Fibroblast of lung (primary cell): Measurements from ENCODE around the gene CDCA8.

ENCODE experiments used
- CTCF ChIP-seq, 2 donors: IDR thresholded peaks in 1 of 2; conservative IDR thresholded peaks in 1 of 2; 1 replicate in 1 of 2; 2 replicates in 1 of 2; pipeline ENCODE4 v1.5.1; 2011 to 2012; ENCODE audit warnings: low read length in 2 of 2, control low read depth in 1 of 2, inconsistent platforms in 1 of 2, low read depth in 1 of 2, mild to moderate bottlenecking in 1 of 2
- EZH2 ChIP-seq: IDR thresholded peaks from 2 replicates; pipeline ENCODE4 v1.5.1; 2012; ENCODE audit warnings: low read length, control low read depth, mild to moderate bottlenecking; ENCODE audit errors: missing control alignments

GRCh38 chr1:37721565-37721964, 29.2 kb downstream of the CDCA8 start:
- TF ChIP-seq CTCF (conservative IDR thresholded peaks at IDR 0.05 in 1 of 2, IDR thresholded peaks at IDR 0.05 in 1 of 2; ENCODE audit: low read depth in 1 of 2, low read length in 2 of 2) = no peak
- no peak for TF ChIP-seq EZH2
